ENCODE results near the gene TUT4.

- TF ChIP-seq, protein P1, sequence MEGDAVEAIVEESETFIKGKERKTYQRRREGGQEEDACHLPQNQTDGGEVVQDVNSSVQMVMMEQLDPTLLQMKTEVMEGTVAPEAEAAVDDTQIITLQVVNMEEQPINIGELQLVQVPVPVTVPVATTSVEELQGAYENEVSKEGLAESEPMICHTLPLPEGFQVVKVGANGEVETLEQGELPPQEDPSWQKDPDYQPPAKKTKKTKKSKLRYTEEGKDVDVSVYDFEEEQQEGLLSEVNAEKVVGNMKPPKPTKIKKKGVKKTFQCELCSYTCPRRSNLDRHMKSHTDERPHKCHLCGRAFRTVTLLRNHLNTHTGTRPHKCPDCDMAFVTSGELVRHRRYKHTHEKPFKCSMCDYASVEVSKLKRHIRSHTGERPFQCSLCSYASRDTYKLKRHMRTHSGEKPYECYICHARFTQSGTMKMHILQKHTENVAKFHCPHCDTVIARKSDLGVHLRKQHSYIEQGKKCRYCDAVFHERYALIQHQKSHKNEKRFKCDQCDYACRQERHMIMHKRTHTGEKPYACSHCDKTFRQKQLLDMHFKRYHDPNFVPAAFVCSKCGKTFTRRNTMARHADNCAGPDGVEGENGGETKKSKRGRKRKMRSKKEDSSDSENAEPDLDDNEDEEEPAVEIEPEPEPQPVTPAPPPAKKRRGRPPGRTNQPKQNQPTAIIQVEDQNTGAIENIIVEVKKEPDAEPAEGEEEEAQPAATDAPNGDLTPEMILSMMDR (IDR thresholded peaks at IDR 0.05) = no peak
- TF ChIP-seq EP300 (IDR thresholded peaks at IDR 0.05) = no peak
These were observed 39.9 kb upstream of the TUT4 start for GRCh38 chr1:52592637-52593323.

Data from ovary (tissue), 3 donors.